Measurements from ENCODE around the gene FGG. TPM values are rescaled to one million over a fixed set of nuclear protein-coding genes. Genes with fewer than 3 reads are reported as not detected.
A peak's percentile ranks its signal among the peaks of the same experiment; 100 is the strongest.

The FGG gene
- total and polyA plus RNA-seq, 2 of the 13 experiments (the other 11 are each of a cell fraction or from before 2014, with no cell fraction given): 1,037 to 2,423 TPM

DNA sequence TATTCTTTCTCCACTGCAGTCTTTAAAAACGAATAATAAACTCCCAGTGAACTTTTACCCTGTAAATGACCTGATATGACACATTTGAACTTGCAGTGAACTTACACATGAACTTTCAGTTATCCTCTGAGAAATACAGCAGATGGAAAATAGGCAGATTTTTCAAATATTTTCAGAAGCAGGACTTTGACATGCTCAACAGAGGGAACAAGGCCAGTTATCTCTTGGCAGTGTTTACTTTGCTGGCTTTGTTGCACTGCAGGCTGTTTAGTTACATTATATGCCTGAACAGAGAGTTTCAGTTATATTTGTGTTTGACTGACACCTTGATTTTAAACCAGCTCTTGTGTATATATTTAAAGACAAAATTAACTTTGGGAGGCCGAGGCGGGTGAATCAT, 47.6 kb upstream of the FGG start (continued):
- TF ChIP-seq, protein P1, sequence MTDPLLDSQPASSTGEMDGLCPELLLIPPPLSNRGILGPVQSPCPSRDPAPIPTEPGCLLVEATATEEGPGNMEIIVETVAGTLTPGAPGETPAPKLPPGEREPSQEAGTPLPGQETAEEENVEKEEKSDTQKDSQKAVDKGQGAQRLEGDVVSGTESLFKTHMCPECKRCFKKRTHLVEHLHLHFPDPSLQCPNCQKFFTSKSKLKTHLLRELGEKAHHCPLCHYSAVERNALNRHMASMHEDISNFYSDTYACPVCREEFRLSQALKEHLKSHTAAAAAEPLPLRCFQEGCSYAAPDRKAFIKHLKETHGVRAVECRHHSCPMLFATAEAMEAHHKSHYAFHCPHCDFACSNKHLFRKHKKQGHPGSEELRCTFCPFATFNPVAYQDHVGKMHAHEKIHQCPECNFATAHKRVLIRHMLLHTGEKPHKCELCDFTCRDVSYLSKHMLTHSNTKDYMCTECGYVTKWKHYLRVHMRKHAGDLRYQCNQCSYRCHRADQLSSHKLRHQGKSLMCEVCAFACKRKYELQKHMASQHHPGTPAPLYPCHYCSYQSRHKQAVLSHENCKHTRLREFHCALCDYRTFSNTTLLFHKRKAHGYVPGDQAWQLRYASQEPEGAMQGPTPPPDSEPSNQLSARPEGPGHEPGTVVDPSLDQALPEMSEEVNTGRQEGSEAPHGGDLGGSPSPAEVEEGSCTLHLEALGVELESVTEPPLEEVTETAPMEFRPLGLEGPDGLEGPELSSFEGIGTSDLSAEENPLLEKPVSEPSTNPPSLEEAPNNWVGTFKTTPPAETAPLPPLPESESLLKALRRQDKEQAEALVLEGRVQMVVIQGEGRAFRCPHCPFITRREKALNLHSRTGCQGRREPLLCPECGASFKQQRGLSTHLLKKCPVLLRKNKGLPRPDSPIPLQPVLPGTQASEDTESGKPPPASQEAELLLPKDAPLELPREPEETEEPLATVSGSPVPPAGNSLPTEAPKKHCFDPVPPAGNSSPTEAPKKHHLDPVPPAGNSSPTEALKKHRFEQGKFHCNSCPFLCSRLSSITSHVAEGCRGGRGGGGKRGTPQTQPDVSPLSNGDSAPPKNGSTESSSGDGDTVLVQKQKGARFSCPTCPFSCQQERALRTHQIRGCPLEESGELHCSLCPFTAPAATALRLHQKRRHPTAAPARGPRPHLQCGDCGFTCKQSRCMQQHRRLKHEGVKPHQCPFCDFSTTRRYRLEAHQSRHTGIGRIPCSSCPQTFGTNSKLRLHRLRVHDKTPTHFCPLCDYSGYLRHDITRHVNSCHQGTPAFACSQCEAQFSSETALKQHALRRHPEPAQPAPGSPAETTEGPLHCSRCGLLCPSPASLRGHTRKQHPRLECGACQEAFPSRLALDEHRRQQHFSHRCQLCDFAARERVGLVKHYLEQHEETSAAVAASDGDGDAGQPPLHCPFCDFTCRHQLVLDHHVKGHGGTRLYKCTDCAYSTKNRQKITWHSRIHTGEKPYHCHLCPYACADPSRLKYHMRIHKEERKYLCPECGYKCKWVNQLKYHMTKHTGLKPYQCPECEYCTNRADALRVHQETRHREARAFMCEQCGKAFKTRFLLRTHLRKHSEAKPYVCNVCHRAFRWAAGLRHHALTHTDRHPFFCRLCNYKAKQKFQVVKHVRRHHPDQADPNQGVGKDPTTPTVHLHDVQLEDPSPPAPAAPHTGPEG (CRISPR knock-in tag; IDR thresholded peaks at IDR 0.05): no peak
- TF ChIP-seq, protein P2, sequence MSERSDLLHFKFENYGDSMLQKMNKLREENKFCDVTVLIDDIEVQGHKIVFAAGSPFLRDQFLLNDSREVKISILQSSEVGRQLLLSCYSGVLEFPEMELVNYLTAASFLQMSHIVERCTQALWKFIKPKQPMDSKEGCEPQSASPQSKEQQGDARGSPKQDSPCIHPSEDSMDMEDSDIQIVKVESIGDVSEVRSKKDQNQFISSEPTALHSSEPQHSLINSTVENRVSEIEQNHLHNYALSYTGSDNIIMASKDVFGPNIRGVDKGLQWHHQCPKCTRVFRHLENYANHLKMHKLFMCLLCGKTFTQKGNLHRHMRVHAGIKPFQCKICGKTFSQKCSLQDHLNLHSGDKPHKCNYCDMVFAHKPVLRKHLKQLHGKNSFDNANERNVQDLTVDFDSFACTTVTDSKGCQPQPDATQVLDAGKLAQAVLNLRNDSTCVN (CRISPR knock-in tag; IDR thresholded peaks at IDR 0.05; ENCODE audit: borderline replicate concordance): no peak
- TF ChIP-seq HHEX (CRISPR knock-in tag; IDR thresholded peaks at IDR 0.05): no peak
- TF ChIP-seq, protein P3, sequence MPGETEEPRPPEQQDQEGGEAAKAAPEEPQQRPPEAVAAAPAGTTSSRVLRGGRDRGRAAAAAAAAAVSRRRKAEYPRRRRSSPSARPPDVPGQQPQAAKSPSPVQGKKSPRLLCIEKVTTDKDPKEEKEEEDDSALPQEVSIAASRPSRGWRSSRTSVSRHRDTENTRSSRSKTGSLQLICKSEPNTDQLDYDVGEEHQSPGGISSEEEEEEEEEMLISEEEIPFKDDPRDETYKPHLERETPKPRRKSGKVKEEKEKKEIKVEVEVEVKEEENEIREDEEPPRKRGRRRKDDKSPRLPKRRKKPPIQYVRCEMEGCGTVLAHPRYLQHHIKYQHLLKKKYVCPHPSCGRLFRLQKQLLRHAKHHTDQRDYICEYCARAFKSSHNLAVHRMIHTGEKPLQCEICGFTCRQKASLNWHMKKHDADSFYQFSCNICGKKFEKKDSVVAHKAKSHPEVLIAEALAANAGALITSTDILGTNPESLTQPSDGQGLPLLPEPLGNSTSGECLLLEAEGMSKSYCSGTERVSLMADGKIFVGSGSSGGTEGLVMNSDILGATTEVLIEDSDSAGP (CRISPR knock-in tag; IDR thresholded peaks at IDR 0.05; ENCODE audit: borderline replicate concordance): no peak
- no peak for TF ChIP-seq ZNF329 (CRISPR knock-in tag; IDR thresholded peaks at IDR 0.05; ENCODE audit: low read depth)
- TF ChIP-seq SMC3 (IDR thresholded peaks at IDR 0.05; ENCODE audit: low read length): no peak
- TF ChIP-seq ZNF530 (CRISPR knock-in tag; IDR thresholded peaks at IDR 0.05; ENCODE audit: low read depth): no peak
- TF ChIP-seq, protein P4, sequence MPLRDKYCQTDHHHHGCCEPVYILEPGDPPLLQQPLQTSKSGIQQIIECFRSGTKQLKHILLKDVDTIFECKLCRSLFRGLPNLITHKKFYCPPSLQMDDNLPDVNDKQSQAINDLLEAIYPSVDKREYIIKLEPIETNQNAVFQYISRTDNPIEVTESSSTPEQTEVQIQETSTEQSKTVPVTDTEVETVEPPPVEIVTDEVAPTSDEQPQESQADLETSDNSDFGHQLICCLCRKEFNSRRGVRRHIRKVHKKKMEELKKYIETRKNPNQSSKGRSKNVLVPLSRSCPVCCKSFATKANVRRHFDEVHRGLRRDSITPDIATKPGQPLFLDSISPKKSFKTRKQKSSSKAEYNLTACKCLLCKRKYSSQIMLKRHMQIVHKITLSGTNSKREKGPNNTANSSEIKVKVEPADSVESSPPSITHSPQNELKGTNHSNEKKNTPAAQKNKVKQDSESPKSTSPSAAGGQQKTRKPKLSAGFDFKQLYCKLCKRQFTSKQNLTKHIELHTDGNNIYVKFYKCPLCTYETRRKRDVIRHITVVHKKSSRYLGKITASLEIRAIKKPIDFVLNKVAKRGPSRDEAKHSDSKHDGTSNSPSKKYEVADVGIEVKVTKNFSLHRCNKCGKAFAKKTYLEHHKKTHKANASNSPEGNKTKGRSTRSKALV (CRISPR knock-in tag; IDR thresholded peaks at IDR 0.05): 0 out of 2 replicates have a peak, but pooled peaks have one; percentile 36
- TF ChIP-seq TAF1 (CRISPR knock-in tag; IDR thresholded peaks at IDR 0.05): no peak
- peak; percentile 95 for TF ChIP-seq HNF4A (CRISPR knock-in tag; IDR thresholded peaks at IDR 0.05)
- TF ChIP-seq ZNF607 (CRISPR knock-in tag; IDR thresholded peaks at IDR 0.05; ENCODE audit: borderline replicate concordance): no peak
- TF ChIP-seq, protein P5, sequence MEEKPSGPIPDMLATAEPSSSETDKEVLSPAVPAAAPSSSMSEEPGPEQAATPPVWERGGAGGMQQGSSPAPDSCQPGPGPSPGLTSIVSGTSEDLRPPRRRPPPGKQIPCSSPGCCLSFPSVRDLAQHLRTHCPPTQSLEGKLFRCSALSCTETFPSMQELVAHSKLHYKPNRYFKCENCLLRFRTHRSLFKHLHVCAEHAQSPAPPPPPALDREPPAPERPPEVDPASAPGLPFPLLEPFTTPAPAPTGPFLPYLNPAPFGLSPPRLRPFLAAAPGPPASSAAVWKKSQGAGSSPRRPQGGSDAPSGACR (CRISPR knock-in tag; IDR thresholded peaks at IDR 0.05): 0 out of 2 replicates have a peak, but pooled peaks have one; percentile 35
- TF ChIP-seq, protein P6, sequence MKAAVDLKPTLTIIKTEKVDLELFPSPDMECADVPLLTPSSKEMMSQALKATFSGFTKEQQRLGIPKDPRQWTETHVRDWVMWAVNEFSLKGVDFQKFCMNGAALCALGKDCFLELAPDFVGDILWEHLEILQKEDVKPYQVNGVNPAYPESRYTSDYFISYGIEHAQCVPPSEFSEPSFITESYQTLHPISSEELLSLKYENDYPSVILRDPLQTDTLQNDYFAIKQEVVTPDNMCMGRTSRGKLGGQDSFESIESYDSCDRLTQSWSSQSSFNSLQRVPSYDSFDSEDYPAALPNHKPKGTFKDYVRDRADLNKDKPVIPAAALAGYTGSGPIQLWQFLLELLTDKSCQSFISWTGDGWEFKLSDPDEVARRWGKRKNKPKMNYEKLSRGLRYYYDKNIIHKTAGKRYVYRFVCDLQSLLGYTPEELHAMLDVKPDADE (CRISPR knock-in tag; IDR thresholded peaks at IDR 0.05): no peak
- no peak for TF ChIP-seq FOSL1 (CRISPR knock-in tag; IDR thresholded peaks at IDR 0.05; ENCODE audit: borderline replicate concordance)
- TF ChIP-seq ZNF274 (CRISPR knock-in tag; IDR thresholded peaks at IDR 0.05): no peak
- no peak for TF ChIP-seq KLF11 (CRISPR knock-in tag; IDR thresholded peaks at IDR 0.05)
- TF ChIP-seq ZFP1 (CRISPR knock-in tag; IDR thresholded peaks at IDR 0.05): no peak
- no peak for TF ChIP-seq ZNF567 (CRISPR knock-in tag; IDR thresholded peaks at IDR 0.05; ENCODE audit: borderline replicate concordance)
- TF ChIP-seq ZSCAN9 (CRISPR knock-in tag; IDR thresholded peaks at IDR 0.05; ENCODE audit: borderline replicate concordance): peak; percentile 78; the same call in 1 of the 2 replicates

All from HepG2 (cell line).